Neutrophil (primary cell): Measurements from ENCODE around the gene AACS.

ENCODE experiments used
- H3K27ac ChIP-seq: fragments of 200-600 bp; sonication (generic); 2 replicates; pipeline ENCODE4 v1.5.1; 2016; ENCODE audit warnings: mild to moderate bottlenecking, moderate library complexity
- H3K27me3 ChIP-seq: fragments of 200-600 bp; sonication (generic); 2 replicates; pipeline ENCODE4 v1.6.0; 2016; ENCODE audit warnings: mild to moderate bottlenecking
- H3K36me3 ChIP-seq: fragments of 200-600 bp; sonication (generic); 2 replicates; pipeline ENCODE4 v1.5.1; 2017
- H3K4me1 ChIP-seq, 2 experiments: fragments of 200-600 bp in 1 of 2; sonication (generic) in 1 of 2; 1 replicate in 1 of 2; 2 replicates in 1 of 2; pipeline versions ENCODE4 v1.5.1 to v1.6.1; 2013 to 2016; ENCODE audit warnings: low read depth in 1 of 2, low read length in 1 of 2, mild to moderate bottlenecking in 1 of 2, moderate library complexity in 1 of 2; ENCODE audit not compliant: control insufficient read depth in 1 of 2, insufficient read depth in 1 of 2
- H3K4me3 ChIP-seq, 2 experiments: fragments of 200-600 bp in 1 of 2; sonication (generic) in 1 of 2; 1 replicate in 1 of 2; 2 replicates in 1 of 2; pipeline ENCODE4 v1.5.1; 2013 to 2016; ENCODE audit warnings: low read depth in 1 of 2, low read length in 1 of 2, mild to moderate bottlenecking in 1 of 2, moderate library complexity in 1 of 2
- H3K9me3 ChIP-seq: fragments of 200-600 bp; sonication (generic); 2 replicates; pipeline ENCODE4 v1.5.1; 2016
- CTCF ChIP-seq: fragments of 200-600 bp; sonication (generic); IDR thresholded peaks from 2 replicates; pipeline ENCODE4 v1.5.1; 2016; ENCODE audit warnings: antibody characterized with exemption

AACS gene

GRCh38 chr12:125021771-125022170, 43.5 kb upstream of the AACS start:
- TF ChIP-seq CTCF, result no peak
- no peaks in the 10 kb centered on the region for H3K27me3 ChIP-seq
- peaks cover 32% of the 10 kb centered on the region for H3K36me3 ChIP-seq
- H3K27ac ChIP-seq, result no peak overlapping the region
- H3K9me3 ChIP-seq, result no peaks in the 10 kb centered on the region
- no peaks in the 10 kb centered on the region for H3K4me1 ChIP-seq
- no peak overlapping the region for H3K4me3 ChIP-seq

GRCh38 chr12:125023065-125023464, 42.2 kb upstream of the AACS start:
- H3K4me1 ChIP-seq, result no peaks in the 10 kb centered on the region
- peaks cover 31% of the 10 kb centered on the region for H3K36me3 ChIP-seq

GRCh38 chr12:125024949-125025563, 40.2 kb upstream of the AACS start:
- Histone ChIP-seq H3K36me3 (peaks cover 31% of the 10 kb centered on the region), H3K4me3 (no peak overlapping the region), H3K27ac (no peak overlapping the region), H3K27me3 (no peaks in the 10 kb centered on the region), H3K4me1 (no peaks in the 10 kb centered on the region), H3K9me3 (no peaks in the 10 kb centered on the region)
- no peak for TF ChIP-seq CTCF

More at GRCh38 chr12:125023065-125023464, 42.2 kb upstream of the AACS start:
- H3K4me3 ChIP-seq, result no peak overlapping the region
- no peak for TF ChIP-seq CTCF
- no peak overlapping the region for H3K27ac ChIP-seq
- H3K27me3 ChIP-seq, result no peaks in the 10 kb centered on the region
- no peaks in the 10 kb centered on the region for H3K9me3 ChIP-seq

- no peaks in the 10 kb centered on the region for H3K9me3 ChIP-seq
- H3K27me3 ChIP-seq, result no peaks in the 10 kb centered on the region
- H3K4me1 ChIP-seq, result no peaks in the 10 kb centered on the region
- H3K27ac ChIP-seq, result no peak overlapping the region
- no peak overlapping the region for H3K4me3 ChIP-seq
- peaks cover 32% of the 10 kb centered on the region for H3K36me3 ChIP-seq
- no peak for TF ChIP-seq CTCF
Measured at GRCh38 chr12:125025606-125026235, 39.5 kb upstream of the AACS start.

GRCh38 chr12:125028106-125028505, 37.1 kb upstream of the AACS start:
- Histone ChIP-seq H3K4me1 (no peaks in the 10 kb centered on the region), H3K9me3 (no peaks in the 10 kb centered on the region), H3K4me3 (no peak overlapping the region), H3K27ac (no peak overlapping the region), H3K36me3 (peaks cover 30% of the 10 kb centered on the region), H3K27me3 (no peaks in the 10 kb centered on the region)
- TF ChIP-seq CTCF, result no peak
